GF-D8 (cell line): ENCODE data around the gene ATP2C2.

Source experiments
- DNase-seq: peaks from one replicate; lab custom pipeline; 2025; lab: John Stamatoyannopoulos, UW

The ATP2C2 gene

GRCh38 chr16:84513666-84514065 lies 145.3 kb downstream of the ATP2C2 start:
- no peak for DNase-seq
